NB4 (cell line): ENCODE data around the gene MTFMT.

Source experiments
- DNase-seq: peaks from one replicate; pipeline ENCODE4 v3.0.0; 2010; ENCODE audit warnings: low read depth
- H3K4me3 ChIP-seq: one replicate; pipeline ENCODE4 v1.5.1; 2011; ENCODE audit warnings: mild to moderate bottlenecking, low read depth, low read length, moderate library complexity
- MYC ChIP-seq: IDR thresholded peaks from 2 replicates; pipeline ENCODE4 v1.6.1; 2011; ENCODE audit warnings: low read depth, low read length
- POLR2A ChIP-seq: IDR thresholded peaks from 2 replicates; pipeline ENCODE4 v1.6.1; 2011; ENCODE audit warnings: mild to moderate bottlenecking; ENCODE audit not compliant: insufficient read length; ENCODE audit errors: extremely low read depth
- TF ChIP-seq, protein P1 (sequence below): IDR thresholded peaks from one replicate; pipeline ENCODE4 v1.5.1; 2012; ENCODE audit warnings: low read depth, low read length
- TF ChIP-seq, protein P2 (sequence below): IDR thresholded peaks from 2 replicates; pipeline ENCODE4 v1.6.1; 2011; ENCODE audit warnings: low read depth, low read length

The MTFMT gene

DNA sequence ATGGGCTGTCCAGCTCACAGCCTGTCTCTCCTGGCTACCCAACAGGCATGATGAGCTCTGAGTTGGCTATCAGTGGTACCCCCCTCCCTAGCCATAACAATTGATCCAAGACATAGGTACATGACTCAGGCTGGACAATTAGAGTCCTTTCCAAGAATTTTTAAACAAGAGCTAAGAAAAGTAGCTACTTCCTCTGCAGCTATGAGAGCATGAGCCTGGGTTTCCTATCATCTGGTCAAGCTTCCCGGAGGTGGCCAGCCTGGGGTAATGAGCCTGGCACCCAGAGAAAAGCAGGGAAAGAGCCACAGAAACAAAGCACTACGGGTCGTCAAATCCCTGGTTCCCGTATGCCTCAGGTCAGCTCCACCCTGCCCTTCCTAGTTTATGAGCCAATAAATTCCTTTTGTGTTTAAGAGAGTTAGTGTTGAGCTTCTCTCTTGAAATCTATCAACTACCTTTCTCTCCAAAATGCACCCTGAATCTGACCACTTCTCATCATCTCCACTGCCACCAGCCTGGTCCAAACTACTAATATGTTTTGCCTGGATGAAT, 13.4 kb upstream of the MTFMT start:
- H3K4me3 ChIP-seq: no peak overlapping the region
- TF ChIP-seq MYC (no peak), POLR2A (no peak)
- TF ChIP-seq, protein P1, sequence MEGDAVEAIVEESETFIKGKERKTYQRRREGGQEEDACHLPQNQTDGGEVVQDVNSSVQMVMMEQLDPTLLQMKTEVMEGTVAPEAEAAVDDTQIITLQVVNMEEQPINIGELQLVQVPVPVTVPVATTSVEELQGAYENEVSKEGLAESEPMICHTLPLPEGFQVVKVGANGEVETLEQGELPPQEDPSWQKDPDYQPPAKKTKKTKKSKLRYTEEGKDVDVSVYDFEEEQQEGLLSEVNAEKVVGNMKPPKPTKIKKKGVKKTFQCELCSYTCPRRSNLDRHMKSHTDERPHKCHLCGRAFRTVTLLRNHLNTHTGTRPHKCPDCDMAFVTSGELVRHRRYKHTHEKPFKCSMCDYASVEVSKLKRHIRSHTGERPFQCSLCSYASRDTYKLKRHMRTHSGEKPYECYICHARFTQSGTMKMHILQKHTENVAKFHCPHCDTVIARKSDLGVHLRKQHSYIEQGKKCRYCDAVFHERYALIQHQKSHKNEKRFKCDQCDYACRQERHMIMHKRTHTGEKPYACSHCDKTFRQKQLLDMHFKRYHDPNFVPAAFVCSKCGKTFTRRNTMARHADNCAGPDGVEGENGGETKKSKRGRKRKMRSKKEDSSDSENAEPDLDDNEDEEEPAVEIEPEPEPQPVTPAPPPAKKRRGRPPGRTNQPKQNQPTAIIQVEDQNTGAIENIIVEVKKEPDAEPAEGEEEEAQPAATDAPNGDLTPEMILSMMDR: no peak
- TF ChIP-seq, protein P2, sequence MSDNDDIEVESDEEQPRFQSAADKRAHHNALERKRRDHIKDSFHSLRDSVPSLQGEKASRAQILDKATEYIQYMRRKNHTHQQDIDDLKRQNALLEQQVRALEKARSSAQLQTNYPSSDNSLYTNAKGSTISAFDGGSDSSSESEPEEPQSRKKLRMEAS: no peak
- DNase-seq: no peak

DNA sequence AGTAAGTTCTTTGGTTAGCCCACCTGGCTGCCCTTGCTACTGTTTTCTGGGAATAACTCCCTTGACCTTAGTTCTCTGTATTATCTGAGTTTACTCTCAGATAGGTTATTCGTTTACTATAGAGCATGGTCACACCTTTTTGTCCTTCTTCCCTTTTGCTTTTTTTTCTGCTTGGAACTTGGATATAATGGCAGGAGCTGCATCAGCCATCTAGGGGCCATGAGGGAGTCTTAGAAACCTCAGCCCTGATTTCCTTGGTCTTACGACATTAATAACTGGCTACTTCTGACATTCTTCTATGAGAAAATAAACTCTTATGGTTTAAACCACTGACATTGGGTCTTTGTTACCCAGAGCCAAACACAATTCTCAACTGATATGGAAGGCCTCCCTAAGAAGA, 12.3 kb upstream of the MTFMT start:
- no peak for DNase-seq
- H3K4me3 ChIP-seq: no peak overlapping the region
- TF ChIP-seq, protein P2: no peak

DNA sequence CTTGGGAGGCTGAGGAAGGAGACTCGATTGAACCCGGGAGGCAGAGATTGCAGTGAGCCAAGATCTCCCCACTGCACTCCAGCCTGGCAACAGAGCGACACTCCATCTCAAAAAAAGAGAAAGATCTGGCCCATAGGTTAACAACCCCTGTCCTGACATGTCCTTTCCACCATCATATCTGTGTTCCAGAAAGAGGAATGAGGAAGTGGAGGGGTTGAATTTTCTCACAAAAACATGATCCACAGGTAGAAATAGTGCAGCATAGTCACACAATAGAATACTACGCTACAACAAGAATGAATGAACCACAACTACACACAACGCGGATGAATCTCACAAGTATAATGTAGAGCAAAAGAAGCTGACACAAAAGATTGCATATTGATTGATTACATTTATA, 11.0 kb upstream of the MTFMT start:
- TF ChIP-seq, protein P2: no peak
- TF ChIP-seq, protein P1: no peak
- TF ChIP-seq MYC: no peak
- TF ChIP-seq POLR2A: no peak
- H3K4me3 ChIP-seq: no peak overlapping the region
- DNase-seq: no peak

DNA sequence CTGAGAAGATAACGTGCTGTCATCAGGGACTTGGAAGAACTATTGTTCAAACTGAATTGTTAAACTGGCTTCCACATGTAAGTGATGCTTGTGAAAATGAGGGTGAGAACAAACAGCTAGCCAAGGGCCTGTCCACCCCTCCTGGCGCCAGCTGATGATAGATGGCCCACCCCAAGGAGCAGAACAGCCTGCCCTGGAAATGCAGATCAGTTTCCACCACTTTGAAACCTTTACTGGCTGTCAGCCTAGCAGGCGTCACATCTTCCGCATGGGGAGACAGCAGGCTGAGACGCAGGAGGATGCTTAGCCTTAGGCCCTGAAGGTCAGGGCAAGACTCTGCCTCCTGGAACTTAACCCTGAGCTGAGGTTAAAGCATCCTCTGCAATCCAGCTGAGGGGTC, 9.4 kb upstream of the MTFMT start:
- no peak for DNase-seq
- no peak overlapping the region for H3K4me3 ChIP-seq
- TF ChIP-seq, protein P1: no peak
- TF ChIP-seq POLR2A: no peak

DNA sequence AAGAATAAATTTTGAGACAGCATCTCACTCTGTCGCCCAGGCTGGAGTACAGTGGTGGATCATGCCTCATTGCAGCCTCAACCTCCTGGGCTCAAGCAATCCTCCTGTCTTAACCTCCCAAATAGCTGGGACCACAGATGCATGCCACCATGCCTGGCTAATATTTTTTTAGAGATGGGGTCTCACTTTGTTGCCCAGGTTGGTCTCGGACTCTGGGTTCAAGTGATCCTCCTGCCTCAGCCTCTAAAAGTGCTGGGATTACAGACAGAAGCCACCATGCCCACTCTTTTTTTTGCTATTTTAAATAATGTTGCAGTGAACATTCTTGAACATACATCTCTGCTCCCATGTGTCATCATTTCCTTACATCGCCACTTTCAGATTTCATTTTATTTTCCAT, 9.0 kb upstream of the MTFMT start:
- no peak for TF ChIP-seq MYC
- H3K4me3 ChIP-seq: no peak overlapping the region
- no peak for DNase-seq

DNA sequence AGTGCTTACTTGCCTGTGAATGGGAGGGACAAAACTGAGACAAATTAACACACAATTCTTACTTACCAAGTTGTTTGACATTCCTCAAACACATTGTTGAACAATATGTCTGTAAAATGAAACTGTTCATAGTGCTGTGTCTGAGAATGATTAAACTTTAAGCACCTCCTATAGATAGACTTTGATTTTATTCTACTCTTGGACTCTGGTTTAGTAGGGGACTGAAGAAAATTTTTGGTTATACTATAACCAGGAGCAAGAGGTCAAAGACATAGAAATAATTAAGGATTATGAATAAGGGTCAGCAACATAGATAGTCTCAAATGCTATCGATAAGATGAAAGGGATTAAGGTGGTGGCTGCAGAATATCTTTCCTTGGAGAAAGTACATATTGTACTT, 7.9 kb upstream of the MTFMT start:
- DNase-seq: no peak
- TF ChIP-seq, protein P1: no peak
- TF ChIP-seq POLR2A: no peak
- TF ChIP-seq, protein P2: no peak
- no peak for TF ChIP-seq MYC
- H3K4me3 ChIP-seq: no peak overlapping the region

DNA sequence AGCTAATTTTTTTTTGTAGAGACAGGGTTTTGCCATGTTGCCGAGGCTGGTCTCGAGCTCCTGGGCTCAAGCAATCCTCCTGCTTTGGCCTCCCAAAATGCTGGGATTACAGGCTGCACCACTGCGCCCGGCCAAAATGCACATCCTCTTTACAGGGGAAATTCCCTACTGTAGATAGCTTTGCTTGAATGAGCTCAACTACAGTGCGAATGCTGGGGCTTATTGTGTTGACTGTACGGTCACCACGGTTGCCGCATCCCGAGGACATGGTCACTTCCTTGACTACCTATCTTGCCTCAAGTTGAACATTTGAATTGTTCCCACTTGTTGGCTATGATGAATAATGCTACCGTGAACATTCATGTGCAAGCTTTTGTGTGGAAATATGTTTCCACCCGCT, 5.3 kb upstream of the MTFMT start:
- no peak for DNase-seq
- TF ChIP-seq, protein P2: no peak
- no peak overlapping the region for H3K4me3 ChIP-seq
